GM19328 (cell line): Measurements from ENCODE around the gene NLRP4.
"Not testable (repeated sequence)": the region's sequence is repeated elsewhere in the genome, so short reads cannot be mapped to it uniquely, and the experiment has no call there.

Experiments used
- ATAC-seq: cut with Tn5 transposase; IDR thresholded peaks from one replicate; pipeline ENCODE4 v1.9.1; 2021; ENCODE audit warnings: mild to moderate bottlenecking, moderate library complexity; ENCODE audit not compliant: unreplicated experiment

Gene NLRP4

GRCh38 chr19:55882626-55883025 lies 46.3 kb downstream of the NLRP4 start:
- no peak for ATAC-seq

GRCh38 chr19:55898911-55899310 lies 62.6 kb downstream of the NLRP4 start:
- no peak for ATAC-seq

- no peak for ATAC-seq
Observed at GRCh38 chr19:55901369-55902079, 65.2 kb downstream of the NLRP4 start.

- ATAC-seq = no peak
Observed at GRCh38 chr19:55902080-55902751, 65.9 kb downstream of the NLRP4 start.

- ATAC-seq = no peak
Observed at GRCh38 chr19:55907286-55907685, 70.9 kb downstream of the NLRP4 start.

GRCh38 chr19:55907746-55908145 lies 71.4 kb downstream of the NLRP4 start:
- ATAC-seq = no peak

GRCh38 chr19:55909801-55910200 lies 73.5 kb downstream of the NLRP4 start:
- ATAC-seq = no peak

GRCh38 chr19:55912916-55913315 lies 76.6 kb downstream of the NLRP4 start:
- no peak for ATAC-seq

GRCh38 chr19:55913643-55914268 lies 77.4 kb downstream of the NLRP4 start:
- ATAC-seq = no peak

GRCh38 chr19:55923556-55923955 lies 87.2 kb downstream of the NLRP4 start:
- no peak for ATAC-seq

GRCh38 chr19:55927991-55928390 lies 91.7 kb downstream of the NLRP4 start:
- no peak for ATAC-seq

- not testable (repeated sequence) for ATAC-seq
Observed at GRCh38 chr19:55929258-55929657, 92.9 kb downstream of the NLRP4 start.

GRCh38 chr19:55930996-55931515 lies 94.7 kb downstream of the NLRP4 start:
- no peak for ATAC-seq
